GM12801 (cell line): ENCODE measurements around the gene CIAO2A.

Source experiments
- CTCF ChIP-seq: IDR thresholded peaks from one replicate; pipeline ENCODE4 v1.5.1; 2011; ENCODE audit warnings: control low read depth; ENCODE audit not compliant: insufficient read length; ENCODE audit errors: extremely low read depth

Gene CIAO2A

DNA sequence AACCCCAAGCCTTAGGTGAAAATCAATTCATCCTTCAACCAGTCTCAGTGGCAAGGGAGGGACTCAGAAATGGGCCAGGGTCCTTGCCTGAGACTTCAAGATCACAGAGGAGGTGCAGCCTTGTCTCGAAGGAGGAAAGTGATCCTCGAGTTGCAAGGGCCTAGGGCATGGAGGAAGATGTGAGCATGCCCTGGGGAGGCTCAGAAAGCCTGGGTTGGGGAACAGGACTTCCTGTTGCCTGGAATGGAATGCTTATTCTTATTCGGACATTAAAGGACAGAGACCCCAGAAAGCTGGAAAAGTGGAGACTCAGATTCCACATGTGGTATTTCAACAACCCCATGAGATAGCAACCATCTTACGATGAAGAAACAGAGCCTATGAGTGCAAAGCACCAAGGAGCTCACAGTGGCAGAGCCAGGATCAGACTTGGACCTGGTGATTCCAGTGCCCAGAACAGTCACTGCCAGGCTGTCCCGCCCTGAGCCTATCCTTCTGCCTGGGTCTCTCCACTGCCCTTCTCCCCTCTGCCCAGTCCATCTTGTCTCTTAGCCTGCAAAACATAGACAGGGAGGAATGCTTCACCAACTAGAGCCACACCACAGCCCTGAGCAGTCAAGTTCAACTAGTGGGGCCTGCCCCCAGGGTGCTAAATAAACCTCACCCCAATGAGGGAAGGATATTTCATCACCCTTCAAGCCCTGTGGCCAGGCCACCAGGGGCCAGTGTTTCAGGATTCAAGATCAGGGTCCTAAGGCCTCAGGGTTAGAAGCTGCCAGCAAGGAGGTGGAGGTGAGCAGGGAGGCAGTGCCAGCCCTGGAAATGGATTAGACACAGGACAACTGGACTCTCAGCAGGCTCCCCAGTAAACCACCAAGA lies 69.2 kb downstream of the CIAO2A start:
- no peak for TF ChIP-seq CTCF

GRCh38 chr15:64023220-64023619 lies 70.4 kb downstream of the CIAO2A start:
- TF ChIP-seq CTCF, result no peak

- TF ChIP-seq CTCF, result no peak
These were observed 71.1 kb downstream of the CIAO2A start for GRCh38 chr15:64022571-64022970.
